GM23338 (cell line): Measurements from ENCODE around the gene CCDC63. TPM values are rescaled to one million over a fixed set of nuclear protein-coding genes. Genes with fewer than 3 reads are reported as not detected.

Source experiments
- ATAC-seq: fragments of 200-7000 bp; cut with Tn5 transposase; 3 replicates; pipeline ENCODE4 v1.9.1; 2020
- DNase-seq: peaks from one replicate; pipeline ENCODE4 v3.0.0-alpha.2; 2015; ENCODE audit warnings: low spot score
- H2AFZ ChIP-seq: fragments of 200-600 bp; sonication (generic); 2 replicates; pipeline ENCODE4 v1.8.0; 2016; ENCODE audit warnings: antibody characterized with exemption, mild to moderate bottlenecking, moderate library complexity
- H3F3A ChIP-seq: fragments of 200-600 bp; sonication (generic); replicated peaks from 2 replicates; pipeline ENCODE4 v1.8.0; 2017; ENCODE audit warnings: antibody characterized with exemption, mixed run types, low read depth
- H3K27ac ChIP-seq: fragments of 200-600 bp; sonication (generic); 2 replicates; pipeline ENCODE4 v1.6.1; 2016; ENCODE audit warnings: low read depth
- H3K27me3 ChIP-seq: fragments of 200-600 bp; sonication (generic); 2 replicates; pipeline ENCODE4 v1.8.0; 2016; ENCODE audit warnings: mild to moderate bottlenecking, mixed run types, moderate library complexity; ENCODE audit not compliant: insufficient read depth
- H3K36me3 ChIP-seq: fragments of 200-600 bp; sonication (generic); 2 replicates; pipeline ENCODE4 v1.8.0; 2016; ENCODE audit warnings: mild to moderate bottlenecking; ENCODE audit not compliant: insufficient read depth
- H3K4me1 ChIP-seq: fragments of 200-600 bp; sonication (generic); 2 replicates; pipeline ENCODE4 v1.8.0; 2016; ENCODE audit warnings: mild to moderate bottlenecking, moderate library complexity; ENCODE audit not compliant: insufficient read depth
- H3K4me2 ChIP-seq: fragments of 200-600 bp; sonication (generic); 2 replicates; pipeline ENCODE4 v1.7.1; 2017; ENCODE audit warnings: mixed run types
- H3K4me3 ChIP-seq: fragments of 200-600 bp; sonication (generic); 2 replicates; pipeline ENCODE4 v1.6.1; 2016; ENCODE audit warnings: mixed run types
- H3K79me2 ChIP-seq: fragments of 200-600 bp; sonication (generic); replicated peaks from 2 replicates; pipeline ENCODE4 v1.8.0; 2017; ENCODE audit warnings: mild to moderate bottlenecking; ENCODE audit not compliant: insufficient read depth
- H3K9me2 ChIP-seq: fragments of 200-600 bp; sonication (generic); 2 replicates; pipeline ENCODE4 v1.8.0; 2017; ENCODE audit not compliant: insufficient read depth
- H4K20me1 ChIP-seq: fragments of 200-600 bp; sonication (generic); replicated peaks from 2 replicates; pipeline ENCODE4 v1.8.0; 2017; ENCODE audit warnings: mild to moderate bottlenecking; ENCODE audit not compliant: insufficient read depth
- H3K27ac Mint-ChIP-seq: 2 replicates; pipeline ENCODE4 v1.8.0; 2020; ENCODE audit warnings: inconsistent platforms, mild to moderate bottlenecking, moderate library complexity, mixed read lengths
- H3K27me3 Mint-ChIP-seq: 3 replicates; pipeline ENCODE4 v1.8.0; 2022; ENCODE audit warnings: low read depth, mild to moderate bottlenecking, moderate library complexity, mixed read lengths, inconsistent platforms; ENCODE audit not compliant: insufficient read depth, poor library complexity
- H3K36me3 Mint-ChIP-seq: 3 replicates; pipeline ENCODE4 v1.8.0; 2021; ENCODE audit warnings: low read depth, mild to moderate bottlenecking, inconsistent platforms, moderate library complexity, mixed read lengths
- H3K4me1 Mint-ChIP-seq: 3 replicates; pipeline ENCODE4 v1.8.0; 2020; ENCODE audit warnings: mild to moderate bottlenecking, inconsistent platforms, mixed read lengths
- H3K4me3 Mint-ChIP-seq: 3 replicates; pipeline ENCODE4 v1.8.0; 2021; ENCODE audit warnings: moderate library complexity, mild to moderate bottlenecking, inconsistent platforms, mixed read lengths
- H3K9me3 Mint-ChIP-seq: 3 replicates; pipeline ENCODE4 v1.8.0; 2020; ENCODE audit warnings: moderate library complexity, mild to moderate bottlenecking, inconsistent platforms, mixed read lengths
- CREB1 ChIP-seq: fragments of 250-450 bp; sonication (Bioruptor Pico); IDR thresholded peaks from 2 replicates; pipeline ENCODE4 v1.5.0; 2020; ENCODE audit warnings: low read depth, mild to moderate bottlenecking, moderate library complexity
- CTCF ChIP-seq, 2 experiments: fragments of 200-600 bp in 1 of 2; sonication (generic) in 1 of 2; conservative IDR thresholded peaks; 2 replicates each; pipeline versions ENCODE4 v1.5.1 to v1.6.1; 2016 to 2017; ENCODE audit warnings: antibody characterized with exemption in 2 of 2, low read depth in 2 of 2, mild to moderate bottlenecking in 2 of 2, moderate library complexity in 1 of 2
- ETS1 ChIP-seq: IDR thresholded peaks from 2 replicates; pipeline ENCODE4 v1.6.1; 2016; ENCODE audit warnings: antibody characterized with exemption
- EZH2 ChIP-seq: fragments of 200-600 bp; sonication (generic); IDR thresholded peaks from one replicate; pipeline ENCODE4 v1.8.0; 2017; ENCODE audit warnings: antibody characterized with exemption, mild to moderate bottlenecking, low read depth; ENCODE audit not compliant: unreplicated experiment
- EZH2phosphoT487 ChIP-seq: fragments of 200-600 bp; sonication (generic); IDR thresholded peaks from one replicate; pipeline ENCODE4 v1.8.1; 2018; ENCODE audit warnings: antibody characterized with exemption; ENCODE audit not compliant: unreplicated experiment
- JUNB ChIP-seq: IDR thresholded peaks from one replicate; pipeline ENCODE4 v1.6.1; 2016; ENCODE audit warnings: antibody characterized with exemption; ENCODE audit not compliant: unreplicated experiment
- NANOG ChIP-seq: IDR thresholded peaks from 2 replicates; pipeline ENCODE4 v1.6.1; 2016; ENCODE audit warnings: antibody characterized with exemption, borderline replicate concordance
- POLR2AphosphoS5 ChIP-seq: IDR thresholded peaks from 2 replicates; pipeline ENCODE4 v1.6.1; 2016; ENCODE audit warnings: antibody characterized with exemption, low read depth
- REST ChIP-seq: IDR thresholded peaks from one replicate; pipeline ENCODE4 v1.6.1; 2018; ENCODE audit warnings: antibody characterized with exemption; ENCODE audit not compliant: unreplicated experiment
- STAT1 ChIP-seq: IDR thresholded peaks from one replicate; pipeline ENCODE4 v1.6.1; 2016; ENCODE audit warnings: antibody characterized with exemption; ENCODE audit not compliant: unreplicated experiment
- ZNF114 ChIP-seq: fragments of 250-450 bp; sonication (Bioruptor Pico); IDR thresholded peaks from 2 replicates; pipeline ENCODE4 v1.5.0; 2020; ENCODE audit warnings: mild to moderate bottlenecking, moderate library complexity
- ZNF331 ChIP-seq: fragments of 250-450 bp; sonication (Bioruptor Pico); IDR thresholded peaks from 2 replicates; pipeline ENCODE4 v1.5.0; 2020; ENCODE audit warnings: low read depth, mild to moderate bottlenecking, moderate library complexity
- ZNF462 ChIP-seq: fragments of 250-450 bp; sonication (Bioruptor Pico); IDR thresholded peaks from 2 replicates; pipeline ENCODE4 v1.5.0; 2020; ENCODE audit warnings: mild to moderate bottlenecking, moderate library complexity
- polyA plus RNA-seq: library from polyadenylated mRNA; unstranded; fragments of >200 nt; fragmentation: Nextera tagmentation; extraction: Ambion mirVana; gene quantifications from 2 replicates; pipeline ENCODE4 v1.2.1, GENCODE V29; 2016
- total RNA-seq: library from RNA; depleted of rRNA; stranded (reverse); fragments of >200 nt; shearing (Covaris generic); gene quantifications from 2 replicates; pipeline ENCODE4 v1.2.3, GENCODE V29; 2014

Gene CCDC63
- total and polyA plus RNA-seq, 2 experiments from 2014 or later = 1.8 TPM; not detected in 1

- Histone ChIP-seq H4K20me1 (no peaks in the 10 kb centered on the region), H3K4me2 (no peak overlapping the region), H3K36me3 (no peaks in the 10 kb centered on the region), H3K4me1 (peaks cover 6% of the 10 kb centered on the region; the same call in 1 of the 2 replicates), H3K4me3 (no peak overlapping the region), H3K27me3 (no peaks in the 10 kb centered on the region), H3F3A (no peaks in the 10 kb centered on the region), H3K9me2 (no peaks in the 10 kb centered on the region), H3K27ac (no peak overlapping the region), H2AFZ (no peak overlapping the region), H3K79me2 (no peaks in the 10 kb centered on the region)
- peaks cover 20% of the 10 kb centered on the region for H3K4me1 Mint-ChIP-seq
- H3K36me3 Mint-ChIP-seq = no peaks in the 10 kb centered on the region
- H3K27ac Mint-ChIP-seq = no peak overlapping the region
- H3K9me3 Mint-ChIP-seq = no peaks in the 10 kb centered on the region
- H3K27me3 Mint-ChIP-seq = peaks cover 22% of the 10 kb centered on the region
- DNase-seq (no peak), ATAC-seq (no peak)
- no peak overlapping the region for H3K4me3 Mint-ChIP-seq
- TF ChIP-seq ETS1 (no peak), CTCF (conservative IDR thresholded peaks at IDR 0.05; ENCODE audit: low read depth in 2 of 2) (no peak), ZNF462 (CRISPR knock-in tag) (no peak), ZNF331 (CRISPR knock-in tag) (no peak), NANOG (no peak), CREB1 (CRISPR knock-in tag) (no peak), REST (no peak), EZH2phosphoT487 (no peak), ZNF114 (CRISPR knock-in tag) (no peak), EZH2 (no peak), JUNB (no peak), POLR2AphosphoS5 (no peak), STAT1 (no peak)
Observed at GRCh38 chr12:110849748-110850403, 3.1 kb downstream of the CCDC63 start.
